Measurements from ENCODE around the gene SNU13.

DNA sequence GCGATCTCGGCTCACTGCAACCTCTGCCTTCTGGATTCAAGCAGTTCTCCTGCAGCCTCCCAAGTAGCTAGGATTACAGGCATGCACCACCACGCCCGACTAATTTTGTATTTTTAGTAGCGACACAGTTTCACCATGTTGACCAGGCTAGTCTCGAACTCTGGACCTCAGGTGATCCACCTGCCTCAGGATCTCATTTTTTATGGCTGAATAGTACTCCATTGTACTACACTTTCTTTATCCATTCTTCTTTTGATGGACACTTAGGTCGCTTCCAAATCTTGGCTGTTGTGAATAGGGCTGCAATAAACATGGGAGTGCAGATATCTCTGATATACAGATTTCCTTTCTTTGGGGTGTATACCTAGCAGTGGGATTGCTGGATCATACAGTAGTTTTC lies 46.8 kb downstream of the SNU13 start:
- TF ChIP-seq CTCF (IDR thresholded peaks at IDR 0.05; ENCODE audit: insufficient read depth, low read depth, low read length) = no peak
- TF ChIP-seq EZH2 (IDR thresholded peaks at IDR 0.05; ENCODE audit: insufficient read depth, low read length) = no peak

Data from astrocyte (in vitro differentiated cells and primary cell).